BLaER1 treated with 17β-estradiol and CSF1 and Interleukin-3, amounts not matched to agents 10 nM and 100 nM (cell line): ENCODE results near the gene ZMYND8.

Source experiments
- H3K27ac ChIP-seq, 11 experiments: shearing (Covaris generic); formaldehyde crosslinking; 2 replicates each; pipeline ENCODE4 v1.8.1; 2022
- H3K27me3 ChIP-seq, 11 experiments: shearing (Covaris generic); formaldehyde crosslinking; 2 replicates each; pipeline ENCODE4 v1.8.1; 2022
- H3K36me3 ChIP-seq, 11 experiments: shearing (Covaris generic); formaldehyde crosslinking; 2 replicates each; pipeline ENCODE4 v1.8.1; 2022
- H3K4me1 ChIP-seq, 10 experiments: shearing (Covaris generic); formaldehyde crosslinking; 2 replicates each; pipeline ENCODE4 v1.8.1; 2022
- H3K4me2 ChIP-seq, 11 experiments: shearing (Covaris generic); formaldehyde crosslinking; 2 replicates each; pipeline ENCODE4 v1.8.1; 2022
- H3K4me3 ChIP-seq, 10 experiments: shearing (Covaris generic); formaldehyde crosslinking; 2 replicates each; pipeline ENCODE4 v1.8.1; 2022
- H3K9ac ChIP-seq, 11 experiments: shearing (Covaris generic); formaldehyde crosslinking; 2 replicates each; pipeline ENCODE4 v1.8.1; 2022
- H3K9me3 ChIP-seq, 11 experiments: shearing (Covaris generic); formaldehyde crosslinking; replicated peaks in 1 of 11; 2 replicates each; pipeline ENCODE4 v1.8.1; 2022
- H4K20me1 ChIP-seq, 11 experiments: shearing (Covaris generic); formaldehyde crosslinking; 2 replicates each; pipeline ENCODE4 v1.8.1; 2022
- Cebpa-rat ChIP-seq, 11 experiments: shearing (Covaris generic); IDR thresholded peaks; 2 replicates each; pipeline ENCODE4 v1.8.1; 2022

Gene ZMYND8

DNA sequence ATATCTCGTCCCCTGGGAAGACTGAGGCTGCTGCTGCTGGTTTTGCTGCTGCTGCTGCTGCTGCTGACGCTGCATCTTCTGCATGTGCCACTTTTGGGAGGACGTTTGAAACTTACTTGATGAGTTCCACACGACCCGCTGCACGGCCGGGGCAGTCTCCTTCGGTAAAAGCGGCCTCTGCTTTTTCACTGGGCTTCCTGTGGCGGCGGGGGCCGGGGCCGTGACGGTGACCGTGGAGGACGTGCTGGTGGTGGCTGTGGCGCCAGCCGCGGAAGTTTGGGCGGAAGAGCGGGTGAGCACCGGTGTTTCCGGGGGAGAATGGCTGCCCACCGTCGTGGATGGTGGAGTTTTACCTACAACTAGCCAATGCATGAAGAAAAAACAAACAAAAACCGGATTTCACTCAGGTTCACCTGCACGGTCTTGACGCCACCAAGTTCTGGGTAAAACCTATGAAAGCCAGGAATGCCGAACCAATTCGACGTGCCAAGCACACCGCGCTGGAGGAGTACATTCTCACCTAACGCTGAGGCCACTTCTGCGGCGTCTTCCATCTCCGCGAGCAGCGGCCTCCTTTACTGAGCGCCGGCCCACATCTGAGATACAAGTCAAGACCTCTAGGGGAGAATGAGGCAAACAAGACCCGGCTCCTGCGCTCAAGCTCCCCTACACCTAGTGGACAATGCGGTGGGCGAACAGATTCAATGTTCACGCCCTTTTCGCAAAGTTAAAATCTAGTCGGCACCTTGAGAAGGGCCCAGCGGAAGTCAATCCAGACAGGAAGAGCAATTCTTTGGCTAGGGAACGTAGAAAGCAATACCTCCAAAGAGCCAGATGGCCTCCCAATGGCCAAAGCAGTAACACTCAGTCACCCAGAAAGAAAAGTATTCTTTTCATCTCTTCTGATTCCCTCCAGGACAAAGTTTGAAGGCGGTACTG, 117.5 kb downstream of the ZMYND8 start:
- H3K4me2 ChIP-seq: peak overlapping the region; percentile 74 to 95 (median 82)
- TF ChIP-seq Cebpa-rat (IDR thresholded peaks at IDR 0.05): no peak
- peaks cover 66 to 92% (median 82%) of the 10 kb centered on the region in 11 experiments for H3K36me3 ChIP-seq
- peak overlapping the region; percentile 17 to 82 (median 63); a peak in 21 of 22 replicates for H3K27ac ChIP-seq
- H4K20me1 ChIP-seq: peaks cover 33 to 89% (median 59%) of the 10 kb centered on the region in 11 experiments; a peak in 21 of 22 replicates
- peaks cover 45 to 99% (median 79%) of the 10 kb centered on the region in 10 experiments for H3K4me1 ChIP-seq
- no peaks in the 10 kb centered on the region for H3K9me3 ChIP-seq
- peak overlapping the region; percentile 34 to 57 (median 44) for H3K4me3 ChIP-seq
- H3K27me3 ChIP-seq: no peaks in the 10 kb centered on the region
- H3K9ac ChIP-seq: peak overlapping the region; percentile 34 to 71 (median 53); a peak in 21 of 22 replicates

DNA sequence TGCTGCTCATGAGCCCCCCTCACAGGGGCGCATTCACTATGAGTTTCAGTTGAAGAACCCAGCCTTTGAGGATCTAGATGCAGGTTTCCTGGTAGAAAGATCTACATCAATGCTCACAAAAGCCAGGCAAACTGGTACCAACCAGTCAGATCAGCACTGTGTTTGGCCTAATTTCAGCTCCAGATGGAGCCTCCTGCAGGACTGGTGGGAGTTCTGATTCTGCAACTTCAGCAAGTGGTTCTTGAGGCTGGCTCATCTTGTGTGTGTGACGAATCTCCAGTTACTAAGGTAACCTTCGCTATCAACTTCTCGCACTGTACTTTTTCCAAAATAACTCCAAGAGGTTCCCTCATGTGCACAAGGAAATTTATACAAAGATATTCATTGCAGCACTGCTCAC, 118.8 kb downstream of the ZMYND8 start:
- Histone ChIP-seq H3K27ac (peak overlapping the region in 8 of 11 experiments; percentile 20 to 82 (median 62); a peak in 12 of 22 replicates), H3K36me3 (peaks cover 66 to 92% (median 82%) of the 10 kb centered on the region in 11 experiments), H3K9me3 (no peaks in the 10 kb centered on the region)

GRCh38 chr20:47236639-47236900, 119.9 kb downstream of the ZMYND8 start:
- peak overlapping the region in 4 of 11 experiments; percentile 46 to 82 (median 80); a peak in 7 of 22 replicates for H3K27ac ChIP-seq
- TF ChIP-seq Cebpa-rat (IDR thresholded peaks at IDR 0.05): no peak
- peaks cover 34 to 89% (median 59%) of the 10 kb centered on the region in 11 experiments; a peak in 21 of 22 replicates for H4K20me1 ChIP-seq
- no peaks in the 10 kb centered on the region for H3K9me3 ChIP-seq
- peaks cover 69 to 94% (median 84%) of the 10 kb centered on the region in 11 experiments for H3K36me3 ChIP-seq
- 0 out of 22 replicates have a peak overlapping the region, but pooled peaks of 1 of the 11 experiments have one; percentile 12 for H3K9ac ChIP-seq
- peak overlapping the region in 7 of 11 experiments; percentile 74 to 92 (median 82); a peak in 13 of 22 replicates for H3K4me2 ChIP-seq
- no peaks in the 10 kb centered on the region for H3K27me3 ChIP-seq
- H3K4me3 ChIP-seq: no peak overlapping the region
- peaks cover 58 to 98% (median 85%) of the 10 kb centered on the region in 10 experiments for H3K4me1 ChIP-seq

More for the DNA sequence above, 118.8 kb downstream of the ZMYND8 start:
- H3K27me3 ChIP-seq: no peaks in the 10 kb centered on the region
- TF ChIP-seq Cebpa-rat (IDR thresholded peaks at IDR 0.05): no peak
- peak overlapping the region in 1 of 11 experiments; percentile 68; a peak in 2 of 22 replicates for H3K9ac ChIP-seq
- H3K4me1 ChIP-seq: peaks cover 58 to 99% (median 82%) of the 10 kb centered on the region in 10 experiments
- peaks cover 36 to 89% (median 57%) of the 10 kb centered on the region in 11 experiments; a peak in 21 of 22 replicates for H4K20me1 ChIP-seq
- H3K4me2 ChIP-seq: peak overlapping the region; percentile 74 to 95 (median 82)
- peak overlapping the region in 2 of 10 experiments; percentile 41 to 53; a peak in 2 of 20 replicates for H3K4me3 ChIP-seq

DNA sequence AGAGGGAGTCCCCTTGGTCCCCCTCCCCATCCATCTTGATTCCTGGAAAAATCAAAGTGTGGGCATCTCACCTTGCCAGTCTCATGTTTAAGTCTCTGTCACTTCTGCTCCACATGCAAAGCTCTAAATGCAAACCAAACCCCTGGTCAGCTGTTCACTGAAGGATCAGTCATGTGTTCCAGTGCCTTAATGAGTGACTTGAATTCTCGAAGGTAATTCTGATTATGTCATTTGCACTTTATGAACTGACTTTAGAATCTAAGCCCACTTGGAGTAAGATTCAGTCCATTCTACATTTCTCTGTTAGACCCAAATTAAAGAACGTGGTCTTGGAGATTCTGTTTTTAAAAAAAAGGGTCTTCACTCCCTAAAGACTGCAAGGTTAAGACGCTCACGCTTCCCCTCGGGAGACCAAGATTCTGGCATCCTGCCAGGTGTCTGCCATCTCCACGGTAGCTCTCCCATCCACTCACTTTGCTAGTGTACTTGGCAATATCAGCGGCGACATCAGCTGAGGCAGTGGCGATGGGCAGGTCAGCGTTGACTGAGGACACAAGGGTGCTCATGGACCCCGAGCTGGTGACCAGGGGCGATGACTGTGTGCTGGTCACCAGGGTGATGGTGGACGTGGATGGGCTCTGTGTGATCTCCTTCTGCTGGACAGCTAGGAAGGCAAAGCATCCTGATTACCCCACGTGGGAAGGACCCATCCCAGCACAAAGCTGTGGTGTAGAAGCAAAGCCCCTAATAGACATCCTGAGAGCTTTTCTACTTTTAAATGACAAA, 120.5 kb downstream of the ZMYND8 start:
- Histone ChIP-seq H3K4me3 (no peak overlapping the region), H3K9ac (peak overlapping the region in 1 of 11 experiments; percentile 12; a peak in 1 of 22 replicates), H4K20me1 (peaks cover 36 to 90% (median 64%) of the 10 kb centered on the region in 11 experiments; a peak in 21 of 22 replicates), H3K36me3 (peaks cover 74 to 94% (median 84%) of the 10 kb centered on the region in 11 experiments), H3K27me3 (no peaks in the 10 kb centered on the region), H3K27ac (peak overlapping the region in 4 of 11 experiments; percentile 46 to 82 (median 80); a peak in 6 of 22 replicates), H3K9me3 (no peaks in the 10 kb centered on the region), H3K4me1 (peaks cover 58 to 98% (median 90%) of the 10 kb centered on the region in 10 experiments), H3K4me2 (peak overlapping the region in 7 of 11 experiments; percentile 74 to 92 (median 82); a peak in 14 of 22 replicates)
- TF ChIP-seq Cebpa-rat (IDR thresholded peaks at IDR 0.05): no peak

DNA sequence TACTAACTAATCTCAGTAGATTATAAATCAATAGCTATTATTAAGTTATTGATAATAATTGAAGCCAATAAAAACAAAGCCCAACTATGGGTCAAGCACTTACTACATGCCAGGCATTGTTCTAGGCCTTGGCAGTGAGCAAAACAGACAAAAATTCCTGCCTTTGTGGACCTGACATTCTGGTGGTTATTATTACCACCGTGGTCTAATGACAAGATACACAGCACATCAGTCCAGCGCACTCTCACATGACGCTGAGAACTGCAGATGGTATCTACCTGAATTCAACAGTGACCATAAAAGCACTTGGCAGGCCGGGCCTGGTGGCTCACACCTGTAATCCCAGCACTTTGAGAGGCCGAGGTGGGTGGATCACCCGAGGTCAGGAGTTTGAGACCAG, 121.4 kb downstream of the ZMYND8 start:
- TF ChIP-seq Cebpa-rat (IDR thresholded peaks at IDR 0.05): no peak
- Histone ChIP-seq H3K9me3 (no peaks in the 10 kb centered on the region), H3K36me3 (peaks cover 82 to 94% (median 87%) of the 10 kb centered on the region in 11 experiments), H4K20me1 (peaks cover 40 to 90% (median 69%) of the 10 kb centered on the region in 11 experiments; a peak in 21 of 22 replicates), H3K4me1 (peaks cover 55 to 94% (median 85%) of the 10 kb centered on the region in 10 experiments), H3K4me3 (no peak overlapping the region), H3K27ac (peak overlapping the region in 1 of 11 experiments; percentile 79; a peak in 1 of 22 replicates), H3K9ac (no peak overlapping the region), H3K4me2 (peak overlapping the region in 3 of 11 experiments; percentile 74 to 86 (median 77); a peak in 5 of 22 replicates), H3K27me3 (no peaks in the 10 kb centered on the region)

DNA sequence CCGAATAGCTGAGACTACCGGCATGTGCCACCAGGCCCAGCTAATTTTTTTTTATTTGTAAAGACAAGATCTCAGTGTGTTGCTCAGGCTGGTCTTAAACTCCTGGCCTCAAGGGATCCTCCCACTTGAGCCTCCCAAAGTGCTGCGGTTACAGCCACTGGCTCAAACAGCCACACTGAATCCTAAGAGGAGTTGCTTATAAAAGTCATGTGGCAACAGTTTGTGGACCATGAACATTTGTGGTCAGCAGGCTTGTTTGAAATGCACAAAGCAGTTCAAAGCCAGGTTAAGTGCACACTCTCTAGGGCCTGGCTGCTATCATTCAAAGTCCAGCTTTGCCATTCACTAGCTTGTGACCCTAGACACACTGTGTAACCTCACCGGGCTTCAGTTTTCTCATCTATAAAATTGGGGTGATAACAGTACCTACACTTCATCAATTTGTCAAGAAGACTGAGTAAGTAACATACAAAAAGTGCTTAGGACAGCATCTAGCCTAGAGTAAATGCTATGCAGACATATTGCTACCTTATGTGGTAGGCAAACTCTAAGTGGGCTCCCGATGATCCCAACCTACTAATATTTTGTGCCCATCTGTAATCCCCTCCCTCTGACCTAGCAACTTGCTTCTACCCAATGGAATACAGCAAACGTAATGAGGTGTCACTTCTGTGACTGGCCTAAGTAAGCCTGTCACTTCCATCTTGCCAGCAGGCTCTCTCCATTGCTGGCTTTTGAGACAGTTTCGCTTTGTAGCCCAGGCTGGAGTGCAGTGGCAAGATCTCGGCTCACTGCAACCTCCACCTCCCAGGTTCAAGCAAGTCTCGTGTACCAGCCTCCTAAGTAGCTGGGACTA, 122.9 kb downstream of the ZMYND8 start:
- Histone ChIP-seq H3K4me1 (peaks cover 40 to 79% (median 70%) of the 10 kb centered on the region in 10 experiments), H4K20me1 (peaks cover 25 to 89% (median 53%) of the 10 kb centered on the region in 11 experiments; a peak in 18 of 22 replicates), H3K27ac (peak overlapping the region in 7 of 11 experiments; percentile 10 to 59 (median 36); a peak in 12 of 22 replicates), H3K9me3 (no peaks in the 10 kb centered on the region), H3K4me3 (no peak overlapping the region), H3K27me3 (no peaks in the 10 kb centered on the region), H3K9ac (peak overlapping the region in 6 of 11 experiments; percentile 8 to 34 (median 17); a peak in 7 of 22 replicates), H3K36me3 (peaks cover 97 to 100% (median 100%) of the 10 kb centered on the region in 11 experiments), H3K4me2 (peak overlapping the region; percentile 15 to 73 (median 52); a peak in 21 of 22 replicates)
- TF ChIP-seq Cebpa-rat (IDR thresholded peaks at IDR 0.05): 0 out of 22 replicates have a peak, but pooled peaks of 1 of the 11 experiments have one; percentile 49

- Histone ChIP-seq H3K9ac (peak overlapping the region in 1 of 11 experiments; percentile 32; a peak in 1 of 22 replicates), H3K9me3 (no peaks in the 10 kb centered on the region), H3K27me3 (no peaks in the 10 kb centered on the region), H4K20me1 (peaks cover 22 to 93% (median 43%) of the 10 kb centered on the region in 11 experiments; a peak in 18 of 22 replicates), H3K4me3 (no peak overlapping the region), H3K4me2 (peak overlapping the region in 6 of 11 experiments; percentile 43 to 73 (median 66); a peak in 9 of 22 replicates), H3K4me1 (peaks cover 29 to 68% (median 59%) of the 10 kb centered on the region in 10 experiments), H3K36me3 (peaks cover 99 to 100% (median 100%) of the 10 kb centered on the region in 11 experiments), H3K27ac (peak overlapping the region in 4 of 11 experiments; percentile 30 to 59 (median 43); a peak in 5 of 22 replicates)
- no peak for TF ChIP-seq Cebpa-rat (IDR thresholded peaks at IDR 0.05)
Observed at GRCh38 chr20:47232518-47232917, 124.0 kb downstream of the ZMYND8 start.
